Stomach (tissue), 4 donors: ENCODE results near the gene FEZ2.

Source experiments
- EP300 ChIP-seq: sonication (generic); formaldehyde crosslinking; IDR thresholded peaks from one replicate; pipeline ENCODE4 v1.6.1; 2017; ENCODE audit warnings: antibody characterized with exemption
- POLR2A ChIP-seq, 4 donors: fragments of 450-650 bp; IDR thresholded peaks; one replicate each; pipeline ENCODE4 v1.6.1; 2016; ENCODE audit warnings: antibody characterized with exemption in 4 of 4, control low read depth in 2 of 4, mild to moderate bottlenecking in 1 of 4, moderate library complexity in 1 of 4
- TF ChIP-seq, protein P1 (sequence below), 7 experiments: fragments of 450-650 bp in 4 of 7; fragments of 200-600 bp in 3 of 7; sonication (generic) in 3 of 7; IDR thresholded peaks; one replicate each; pipeline ENCODE4 v1.5.1; 2016 to 2019; ENCODE audit warnings: antibody characterized with exemption in 7 of 7, control low read depth in 2 of 7, mild to moderate bottlenecking in 1 of 7

DNA sequence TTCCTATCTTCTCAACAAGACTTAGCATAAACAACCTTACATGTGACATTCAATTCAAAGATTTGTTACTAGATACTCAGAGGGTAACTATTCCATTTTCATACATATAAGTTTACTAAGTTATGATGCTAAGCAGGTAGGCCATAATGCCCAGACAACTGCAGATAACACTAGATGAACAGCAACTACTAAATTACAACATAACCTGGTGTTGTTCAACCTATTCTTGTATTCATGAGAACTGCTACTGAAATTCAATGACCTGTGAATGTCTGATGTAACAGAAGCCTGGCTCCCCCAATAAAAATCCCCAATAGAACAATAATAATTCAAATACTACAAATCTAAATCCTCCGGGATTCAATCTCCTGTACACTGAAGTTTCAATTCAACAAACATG, 24.8 kb downstream of the FEZ2 start:
- TF ChIP-seq, protein P1, sequence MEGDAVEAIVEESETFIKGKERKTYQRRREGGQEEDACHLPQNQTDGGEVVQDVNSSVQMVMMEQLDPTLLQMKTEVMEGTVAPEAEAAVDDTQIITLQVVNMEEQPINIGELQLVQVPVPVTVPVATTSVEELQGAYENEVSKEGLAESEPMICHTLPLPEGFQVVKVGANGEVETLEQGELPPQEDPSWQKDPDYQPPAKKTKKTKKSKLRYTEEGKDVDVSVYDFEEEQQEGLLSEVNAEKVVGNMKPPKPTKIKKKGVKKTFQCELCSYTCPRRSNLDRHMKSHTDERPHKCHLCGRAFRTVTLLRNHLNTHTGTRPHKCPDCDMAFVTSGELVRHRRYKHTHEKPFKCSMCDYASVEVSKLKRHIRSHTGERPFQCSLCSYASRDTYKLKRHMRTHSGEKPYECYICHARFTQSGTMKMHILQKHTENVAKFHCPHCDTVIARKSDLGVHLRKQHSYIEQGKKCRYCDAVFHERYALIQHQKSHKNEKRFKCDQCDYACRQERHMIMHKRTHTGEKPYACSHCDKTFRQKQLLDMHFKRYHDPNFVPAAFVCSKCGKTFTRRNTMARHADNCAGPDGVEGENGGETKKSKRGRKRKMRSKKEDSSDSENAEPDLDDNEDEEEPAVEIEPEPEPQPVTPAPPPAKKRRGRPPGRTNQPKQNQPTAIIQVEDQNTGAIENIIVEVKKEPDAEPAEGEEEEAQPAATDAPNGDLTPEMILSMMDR (IDR thresholded peaks at IDR 0.05): no peak
- TF ChIP-seq EP300 (no peak), POLR2A (IDR thresholded peaks at IDR 0.05) (no peak)
